Mesothelial cell of epicardium (in vitro differentiated cells): Measurements from ENCODE around the gene OR2A7. TPM values are rescaled to one million over a fixed set of nuclear protein-coding genes. Genes with fewer than 3 reads are reported as not detected.
"Not testable (repeated sequence)": the region's sequence is repeated elsewhere in the genome, so short reads cannot be mapped to it uniquely, and the experiment has no call there.

Source experiments
- DNase-seq, 2 experiments: peaks; one replicate each; pipeline ENCODE4 v3.0.0; 2021; ENCODE audit warnings: low spot score in 2 of 2; ENCODE audit not compliant: unreplicated experiment in 2 of 2
- H3K27ac Mint-ChIP-seq: 2 replicates; pipeline ENCODE4 v1.8.0; 2021; ENCODE audit warnings: mixed read lengths
- H3K27me3 Mint-ChIP-seq: 2 replicates; pipeline ENCODE4 v1.8.0; 2021; ENCODE audit warnings: low read depth, mixed read lengths
- H3K36me3 Mint-ChIP-seq: 2 replicates; pipeline ENCODE4 v1.8.0; 2021; ENCODE audit warnings: mixed read lengths
- H3K4me1 Mint-ChIP-seq: 2 replicates; pipeline ENCODE4 v1.8.0; 2021; ENCODE audit warnings: mixed read lengths
- H3K4me3 Mint-ChIP-seq: 2 replicates; pipeline ENCODE4 v1.8.0; 2021; ENCODE audit warnings: mild to moderate bottlenecking, moderate library complexity, mixed read lengths
- H3K9me3 Mint-ChIP-seq: 2 replicates; pipeline ENCODE4 v1.8.0; 2021; ENCODE audit warnings: mixed read lengths
- total RNA-seq: library from RNA; stranded (reverse); gene quantifications from 3 replicates; pipeline ENCODE4 v1.2.1, GENCODE V29; 2021

The OR2A7 gene
- total RNA-seq, 1 donor from 2014 or later, result 10.8 TPM

DNA sequence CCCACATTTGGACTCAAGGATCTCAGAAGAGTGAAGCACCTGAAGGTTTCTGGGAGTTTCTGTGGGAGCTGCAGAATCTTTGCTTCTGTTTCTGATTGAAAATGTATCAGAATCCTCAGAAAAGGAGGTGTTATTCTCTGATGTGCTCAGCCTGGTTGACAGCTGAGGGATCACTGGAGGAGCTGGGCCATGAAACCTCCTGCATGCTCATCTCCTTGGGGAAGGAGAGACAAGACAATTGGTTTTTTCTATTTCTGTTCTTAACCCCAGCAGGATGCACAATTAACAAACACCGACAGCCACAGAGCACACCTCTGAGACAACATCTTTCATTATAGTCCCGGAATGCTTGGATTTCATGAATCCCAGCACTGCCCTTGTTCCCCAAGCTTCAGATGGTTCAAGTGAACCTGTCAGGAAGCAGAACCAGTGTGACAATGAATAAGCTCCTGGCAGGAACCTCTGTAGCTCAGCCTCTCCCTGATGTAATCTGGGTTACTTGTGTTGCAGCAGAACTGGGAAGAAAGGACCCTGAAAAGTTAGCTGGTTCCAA, 26.0 kb downstream of the OR2A7 start:
- H3K27ac Mint-ChIP-seq, H3K36me3 Mint-ChIP-seq, H3K9me3 Mint-ChIP-seq, H3K4me1 Mint-ChIP-seq, H3K27me3 Mint-ChIP-seq, H3K4me3 Mint-ChIP-seq, DNase-seq: not testable (repeated sequence)

DNA sequence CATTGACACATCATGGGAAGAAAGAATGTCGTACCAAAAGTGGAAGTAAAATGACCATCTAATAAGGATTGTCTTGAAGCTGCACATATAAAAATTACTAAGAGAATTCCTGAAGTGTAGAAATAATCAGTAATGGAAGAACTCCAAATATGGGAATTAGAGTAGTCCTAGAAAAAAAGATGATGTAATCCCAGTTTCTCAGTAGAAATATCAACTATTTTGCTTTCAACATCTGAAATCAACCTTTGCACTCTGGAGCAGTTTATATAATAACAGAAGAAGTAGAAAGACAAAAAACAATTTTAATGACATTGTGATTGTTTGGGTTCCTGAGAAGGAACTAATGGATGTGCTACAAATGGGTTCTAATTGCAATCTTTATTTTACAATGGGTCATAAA, 31.6 kb downstream of the OR2A7 start:
- not testable (repeated sequence) for H3K4me1 Mint-ChIP-seq, DNase-seq, H3K9me3 Mint-ChIP-seq, H3K27ac Mint-ChIP-seq, H3K27me3 Mint-ChIP-seq, H3K4me3 Mint-ChIP-seq, H3K36me3 Mint-ChIP-seq

DNA sequence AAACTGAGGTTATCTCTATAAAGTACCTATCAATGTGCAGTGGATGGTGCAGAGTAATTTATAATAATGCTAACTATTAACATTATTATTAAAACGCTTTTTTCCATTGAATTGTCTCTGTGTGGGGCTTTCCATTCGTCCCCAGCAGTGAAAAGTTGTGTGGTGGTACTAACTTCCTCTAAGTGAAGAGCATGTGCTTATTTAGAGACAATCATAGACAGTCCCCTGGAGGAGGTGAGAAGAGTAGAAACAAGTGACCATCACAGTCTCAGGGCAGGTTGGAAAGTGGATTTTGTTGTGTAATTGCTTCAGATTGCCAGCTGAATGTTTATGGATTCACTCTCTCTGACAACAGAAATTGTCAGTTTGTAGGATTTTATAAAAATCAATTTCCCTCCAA, 33.6 kb downstream of the OR2A7 start:
- not testable (repeated sequence) for H3K4me1 Mint-ChIP-seq, H3K27ac Mint-ChIP-seq, H3K27me3 Mint-ChIP-seq, H3K9me3 Mint-ChIP-seq, DNase-seq, H3K4me3 Mint-ChIP-seq, H3K36me3 Mint-ChIP-seq

- not testable (repeated sequence) for H3K27ac Mint-ChIP-seq, H3K4me3 Mint-ChIP-seq, H3K27me3 Mint-ChIP-seq, H3K4me1 Mint-ChIP-seq, DNase-seq, H3K9me3 Mint-ChIP-seq, H3K36me3 Mint-ChIP-seq
Measured at GRCh38 chr7:144228810-144229209, 35.8 kb downstream of the OR2A7 start.

DNA sequence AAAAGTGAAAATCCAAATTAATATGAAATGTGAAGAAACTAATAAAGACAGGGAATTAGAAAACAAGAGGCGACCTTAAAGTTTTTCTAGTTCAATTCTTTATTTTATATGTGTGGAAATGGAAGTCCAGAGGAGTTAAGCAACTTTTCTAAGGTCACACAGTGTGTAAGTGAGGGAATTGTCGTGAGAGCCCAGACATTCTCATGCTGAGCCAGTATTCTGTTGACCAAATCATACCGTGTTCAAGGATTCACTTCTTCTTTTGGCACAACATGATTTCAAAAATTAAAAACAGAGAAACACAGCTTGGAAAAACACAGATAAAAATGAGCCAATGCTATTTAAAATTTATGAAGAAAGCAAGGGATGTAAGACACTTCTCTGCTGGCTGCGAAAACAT, 37.7 kb downstream of the OR2A7 start:
- not testable (repeated sequence) for DNase-seq, H3K4me3 Mint-ChIP-seq, H3K27me3 Mint-ChIP-seq, H3K9me3 Mint-ChIP-seq, H3K4me1 Mint-ChIP-seq, H3K36me3 Mint-ChIP-seq, H3K27ac Mint-ChIP-seq

DNA sequence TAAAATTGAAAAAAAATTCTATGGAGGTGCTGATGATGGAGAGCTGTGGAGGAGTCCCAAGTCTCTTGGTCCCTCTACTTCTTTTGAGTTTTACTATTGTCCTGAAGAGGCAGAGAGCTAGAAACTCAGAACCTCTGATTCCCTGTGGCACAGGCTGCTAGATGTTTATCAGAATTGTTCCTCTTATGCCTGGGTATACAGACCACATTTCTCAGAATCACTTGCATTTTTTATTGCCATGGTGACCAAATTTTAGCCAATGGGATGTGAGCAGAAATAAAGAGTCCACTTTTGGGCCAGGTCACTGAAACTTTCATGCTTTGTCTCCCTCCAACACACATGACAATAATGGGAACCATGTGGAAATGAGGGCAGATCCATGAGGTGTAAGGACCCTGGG, 40.9 kb downstream of the OR2A7 start:
- not testable (repeated sequence) for H3K36me3 Mint-ChIP-seq, DNase-seq, H3K27me3 Mint-ChIP-seq, H3K4me1 Mint-ChIP-seq, H3K4me3 Mint-ChIP-seq, H3K9me3 Mint-ChIP-seq, H3K27ac Mint-ChIP-seq

DNA sequence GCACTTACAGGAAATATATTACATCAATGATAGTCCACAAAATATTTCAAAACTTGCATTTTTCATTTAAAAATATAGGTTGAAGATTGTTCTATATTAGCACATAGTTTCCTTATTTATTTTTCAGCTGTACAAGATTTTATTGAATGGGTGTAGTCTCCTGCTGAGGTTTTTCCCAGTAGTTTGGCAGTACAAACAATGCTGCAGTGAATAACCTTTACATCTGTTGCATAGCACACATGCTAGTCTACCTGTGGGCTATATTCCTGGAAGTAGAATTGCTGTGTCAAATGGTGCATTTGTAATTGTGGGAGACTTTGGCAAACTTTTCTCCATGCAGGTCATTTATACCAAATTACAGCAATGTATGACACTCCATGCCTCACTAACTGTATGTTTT, 44.1 kb downstream of the OR2A7 start:
- not testable (repeated sequence) for H3K4me3 Mint-ChIP-seq, H3K9me3 Mint-ChIP-seq, H3K27me3 Mint-ChIP-seq, H3K36me3 Mint-ChIP-seq, H3K27ac Mint-ChIP-seq, H3K4me1 Mint-ChIP-seq, DNase-seq

DNA sequence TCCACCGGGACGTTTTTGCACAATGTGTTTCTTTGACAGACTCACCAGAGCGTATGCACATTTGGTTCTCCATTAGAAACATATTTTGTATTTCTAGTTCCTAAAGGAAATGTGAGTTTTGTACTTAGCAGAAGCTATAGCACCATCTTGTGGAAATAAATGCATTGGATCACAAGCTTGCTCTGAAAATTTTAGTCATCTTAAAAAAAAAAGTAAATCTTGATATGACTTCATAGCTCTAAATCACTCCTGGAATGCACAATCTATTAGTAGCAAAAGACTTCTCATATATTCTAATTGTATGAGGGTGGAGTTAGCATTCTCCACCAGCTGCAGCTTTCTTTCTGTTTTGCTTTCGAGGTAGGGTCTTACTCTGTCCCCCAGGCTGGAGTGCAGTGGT, 45.4 kb downstream of the OR2A7 start:
- H3K4me3 Mint-ChIP-seq, H3K27ac Mint-ChIP-seq, H3K9me3 Mint-ChIP-seq, H3K4me1 Mint-ChIP-seq, H3K36me3 Mint-ChIP-seq, DNase-seq, H3K27me3 Mint-ChIP-seq: not testable (repeated sequence)

GRCh38 chr7:144218581-144218980, 46.0 kb downstream of the OR2A7 start:
- H3K9me3 Mint-ChIP-seq, DNase-seq: not testable (repeated sequence)
- peak overlapping the region; percentile 56 for H3K27ac Mint-ChIP-seq

GRCh38 chr7:144217200-144217599, 47.4 kb downstream of the OR2A7 start:
- H3K27ac Mint-ChIP-seq, H3K27me3 Mint-ChIP-seq, DNase-seq, H3K4me1 Mint-ChIP-seq, H3K4me3 Mint-ChIP-seq, H3K36me3 Mint-ChIP-seq, H3K9me3 Mint-ChIP-seq: not testable (repeated sequence)

More at GRCh38 chr7:144218581-144218980, 46.0 kb downstream of the OR2A7 start:
- H3K36me3 Mint-ChIP-seq, H3K27me3 Mint-ChIP-seq, H3K4me1 Mint-ChIP-seq, H3K4me3 Mint-ChIP-seq: not testable (repeated sequence)

Other genes with a start within 250 kb of the OR2A7 start
- gene OR2A5, start 215.8 kb downstream of the OR2A7 start, total RNA-seq, result not detected in 3 replicates
- not detected in 3 replicates for gene OR2A25, start 195.0 kb downstream of the OR2A7 start, total RNA-seq
- gene OR2A12, start 178.5 kb downstream of the OR2A7 start, total RNA-seq, result not detected in 3 replicates
- gene OR2A2, start 155.2 kb downstream of the OR2A7 start, total RNA-seq, result not detected in 3 replicates
- gene OR2A14, start 141.6 kb downstream of the OR2A7 start, total RNA-seq, result not detected in 3 replicates
- gene CTAGE4, start 81.3 kb downstream of the OR2A7 start, total RNA-seq, result 3.1 to 5.5 TPM (median 5.4 TPM) in 3 replicates
- gene ARHGEF35, start 69.0 kb downstream of the OR2A7 start, total RNA-seq, result 14.9 to 15.9 TPM (median 15.0 TPM) in 3 replicates
- gene OR2A42, start 25.2 kb downstream of the OR2A7 start, total RNA-seq, result 0.09 to 0.50 TPM (median 0.22 TPM) in 3 replicates
- 4.5 to 6.4 TPM (median 6.2 TPM) in 3 replicates for gene CTAGE8, start 4.5 kb upstream of the OR2A7 start, total RNA-seq
- 0.24 to 0.27 TPM (median 0.27 TPM) in 3 replicates for gene OR2A1, start 47.6 kb upstream of the OR2A7 start, total RNA-seq
- gene ARHGEF5, start 90.6 kb upstream of the OR2A7 start, total RNA-seq, result 35.9 to 37.6 TPM (median 37.4 TPM) in 3 replicates
- not detected in 3 replicates for gene NOBOX, start 138.9 kb upstream of the OR2A7 start, total RNA-seq